ENCODE results near the gene SMTNL1.

Gene SMTNL1, protein sequence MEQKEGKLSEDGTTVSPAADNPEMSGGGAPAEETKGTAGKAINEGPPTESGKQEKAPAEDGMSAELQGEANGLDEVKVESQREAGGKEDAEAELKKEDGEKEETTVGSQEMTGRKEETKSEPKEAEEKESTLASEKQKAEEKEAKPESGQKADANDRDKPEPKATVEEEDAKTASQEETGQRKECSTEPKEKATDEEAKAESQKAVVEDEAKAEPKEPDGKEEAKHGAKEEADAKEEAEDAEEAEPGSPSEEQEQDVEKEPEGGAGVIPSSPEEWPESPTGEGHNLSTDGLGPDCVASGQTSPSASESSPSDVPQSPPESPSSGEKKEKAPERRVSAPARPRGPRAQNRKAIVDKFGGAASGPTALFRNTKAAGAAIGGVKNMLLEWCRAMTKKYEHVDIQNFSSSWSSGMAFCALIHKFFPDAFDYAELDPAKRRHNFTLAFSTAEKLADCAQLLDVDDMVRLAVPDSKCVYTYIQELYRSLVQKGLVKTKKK

GRCh38 chr11:57536947-57537619 is at the start of gene SMTNL1:
Gene SMTNL1, plus strand, starts transcription at chr11:57537595. Its CDS starts 5,048 bp downstream, at chr11:57542643.
- no peak for DNase-seq

DNA sequence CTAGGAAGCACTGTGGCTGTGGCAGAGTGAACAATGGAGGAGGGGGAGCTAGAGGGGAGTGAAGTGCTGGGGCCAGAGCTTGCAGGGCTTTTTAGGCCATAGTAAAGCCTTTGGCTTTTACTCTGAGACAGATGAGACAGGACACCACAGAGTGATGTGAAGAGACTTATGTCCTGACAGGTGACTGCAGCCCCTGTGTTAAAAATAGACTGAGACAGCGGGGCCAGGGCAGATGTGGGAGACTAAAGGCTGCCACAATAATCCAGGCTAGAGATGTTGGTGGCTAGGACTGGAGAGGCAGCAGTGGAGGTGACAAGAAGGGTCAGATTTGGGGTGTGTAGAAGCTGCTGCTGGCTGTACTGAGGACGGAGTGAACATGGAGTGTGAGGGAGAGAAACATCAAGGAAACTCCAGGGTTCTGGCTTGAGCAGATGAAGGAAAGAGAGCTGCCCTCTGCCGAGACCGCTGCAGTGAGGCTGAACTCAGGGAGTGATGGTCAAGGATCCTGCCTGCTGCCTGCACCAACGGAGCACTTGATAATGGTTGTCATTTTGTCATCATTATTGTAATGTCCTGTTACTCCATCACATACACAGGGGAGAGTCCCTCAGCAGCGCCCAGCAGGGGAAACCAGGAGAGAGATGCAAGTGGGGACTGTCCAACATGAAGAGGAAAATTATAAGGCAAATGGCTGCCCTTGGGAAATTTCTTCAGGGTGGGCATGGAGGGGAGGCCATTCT is 49.3 kb upstream of the SMTNL1 start:
- DNase-seq = no peak

GRCh38 chr11:57490456-57491248 is 46.7 kb upstream of the SMTNL1 start:
- DNase-seq = no peak

DNA sequence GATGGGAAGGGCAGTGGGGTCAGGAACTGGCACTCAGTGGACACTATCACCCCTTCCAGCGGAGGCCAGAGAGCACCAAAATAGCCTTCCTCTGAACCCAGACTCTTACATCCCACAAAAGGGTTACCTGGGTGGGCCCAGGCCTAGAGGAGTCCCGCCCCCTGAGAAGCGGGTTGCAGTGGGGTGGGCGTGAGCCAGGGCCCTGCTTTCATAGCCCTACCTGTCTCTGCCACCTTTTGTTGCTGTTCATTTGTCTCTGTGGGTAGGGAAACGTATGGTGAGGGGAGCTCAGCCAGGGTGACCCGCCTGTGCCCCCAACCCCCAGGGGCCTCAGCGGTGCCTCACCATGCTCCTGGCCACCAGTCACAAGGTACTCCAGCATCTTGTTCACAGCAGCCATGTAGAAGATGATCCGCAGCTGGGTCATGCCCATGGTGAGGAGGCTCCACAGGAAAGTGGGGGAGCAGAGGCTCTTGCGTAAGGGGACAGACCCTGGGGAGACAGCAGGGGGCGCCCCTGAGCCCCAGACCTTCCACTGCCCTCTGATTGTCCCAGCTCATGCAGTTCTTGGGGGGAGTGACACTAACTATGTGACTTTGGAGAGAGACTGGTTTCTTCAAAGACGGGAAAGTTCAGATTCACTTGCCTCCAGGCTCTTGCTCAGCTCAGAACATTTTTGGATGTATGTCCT is 45.9 kb upstream of the SMTNL1 start:
- DNase-seq = no peak

DNA sequence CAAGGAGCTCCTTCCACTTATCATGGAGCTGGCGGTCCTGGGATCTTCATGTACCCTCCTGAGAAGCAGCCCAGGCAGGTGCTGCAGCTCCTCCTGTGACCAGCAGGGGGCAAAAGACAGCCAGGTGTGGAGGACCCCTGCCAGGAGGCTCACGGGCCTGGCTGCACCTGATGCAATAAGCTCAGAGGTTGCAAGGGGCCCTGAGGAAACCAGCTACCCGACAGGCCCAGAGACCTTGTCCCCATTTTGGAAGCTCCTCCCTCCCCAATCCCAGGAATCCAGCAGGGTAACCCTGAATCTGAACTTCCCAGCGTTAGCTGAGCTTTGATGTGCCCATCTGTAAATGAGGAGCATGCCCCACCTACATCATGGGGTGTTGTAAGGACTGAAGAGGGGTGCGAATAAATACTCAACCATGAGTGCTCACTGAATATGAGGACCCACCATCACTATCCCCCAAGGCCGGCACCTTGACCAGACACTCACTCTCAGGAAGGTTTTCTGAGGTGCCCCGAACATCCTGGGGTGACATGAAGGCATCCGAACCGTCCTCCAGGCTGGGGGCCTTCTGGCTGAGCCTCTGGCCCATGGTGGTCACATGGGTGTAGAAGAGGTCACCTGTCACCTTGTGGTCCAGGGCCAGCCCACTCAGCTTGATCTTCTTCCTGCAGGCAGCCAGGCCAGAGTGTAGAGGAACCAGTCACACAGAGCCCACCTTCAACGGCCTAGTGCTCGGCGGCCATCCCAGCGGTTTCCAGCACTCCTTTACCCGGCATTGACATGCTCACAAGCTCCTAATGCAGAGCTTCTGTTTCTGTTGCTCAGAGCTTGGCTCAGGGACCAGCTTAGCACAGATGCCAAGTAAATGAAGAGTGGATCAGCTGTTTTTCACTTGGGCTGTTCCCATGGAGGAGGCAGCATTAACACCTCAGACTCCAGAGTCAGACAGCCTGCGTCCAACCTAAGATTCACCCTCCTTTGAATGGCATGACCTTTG is 43.6 kb upstream of the SMTNL1 start:
- DNase-seq = peak; percentile 58

- no peak for DNase-seq
These were observed 41.1 kb upstream of the SMTNL1 start for GRCh38 chr11:57496109-57496820.

DNA sequence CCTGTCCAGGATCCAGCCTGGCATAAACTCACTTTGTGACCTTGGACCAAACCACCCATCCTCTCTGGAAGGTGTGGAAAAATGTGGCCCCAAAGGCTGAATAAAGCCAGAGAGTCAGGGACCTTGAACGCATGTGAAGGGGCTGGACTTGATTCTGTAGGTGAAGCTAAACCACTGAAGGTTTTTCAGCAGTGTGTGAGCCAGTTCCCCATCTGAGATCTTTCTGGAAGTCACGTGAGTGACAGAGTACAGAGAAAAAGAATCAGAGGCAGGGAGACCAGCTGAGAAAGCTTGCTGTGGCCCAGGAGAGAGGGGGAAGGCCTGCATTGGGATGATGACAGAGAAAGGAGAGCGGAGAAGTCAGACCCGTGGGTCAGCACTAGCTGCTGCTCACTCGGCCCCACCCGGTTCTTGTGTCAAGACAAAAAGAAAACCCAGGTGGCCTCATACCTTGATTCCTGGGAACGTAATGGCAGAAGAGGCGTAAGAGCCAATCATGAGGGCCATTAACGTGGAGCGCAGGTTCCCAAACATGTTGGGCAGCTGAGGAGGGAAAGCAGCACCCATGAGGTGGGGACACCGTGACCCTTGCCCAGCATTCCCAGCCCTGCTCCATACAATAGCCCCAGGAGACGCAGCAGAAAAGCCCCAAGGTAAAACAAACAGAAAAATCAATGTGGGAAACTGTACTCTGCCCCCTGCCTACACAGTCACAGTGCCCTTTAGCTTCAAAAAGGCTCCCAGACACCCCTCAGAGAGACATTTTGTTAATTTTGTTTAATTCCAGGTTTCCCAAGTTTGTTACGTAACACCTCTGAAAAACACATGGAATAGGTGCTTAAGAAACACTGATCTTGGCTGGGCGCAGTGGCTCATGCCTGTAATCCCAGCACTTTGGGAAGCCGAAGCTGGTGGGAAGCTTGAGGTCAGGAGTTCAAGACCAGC is 39.8 kb upstream of the SMTNL1 start:
- DNase-seq = no peak

- no peak for DNase-seq
These were observed 38.9 kb upstream of the SMTNL1 start for GRCh38 chr11:57498540-57498939.

- DNase-seq = peak; percentile 88
These were observed 37.9 kb upstream of the SMTNL1 start for GRCh38 chr11:57499413-57499982.

- no peak for DNase-seq
These were observed 37.4 kb upstream of the SMTNL1 start for GRCh38 chr11:57499983-57500461.

GRCh38 chr11:57500515-57500914 is 36.9 kb upstream of the SMTNL1 start:
- DNase-seq = no peak

GRCh38 chr11:57500926-57501325 is 36.5 kb upstream of the SMTNL1 start:
- no peak for DNase-seq

DNA sequence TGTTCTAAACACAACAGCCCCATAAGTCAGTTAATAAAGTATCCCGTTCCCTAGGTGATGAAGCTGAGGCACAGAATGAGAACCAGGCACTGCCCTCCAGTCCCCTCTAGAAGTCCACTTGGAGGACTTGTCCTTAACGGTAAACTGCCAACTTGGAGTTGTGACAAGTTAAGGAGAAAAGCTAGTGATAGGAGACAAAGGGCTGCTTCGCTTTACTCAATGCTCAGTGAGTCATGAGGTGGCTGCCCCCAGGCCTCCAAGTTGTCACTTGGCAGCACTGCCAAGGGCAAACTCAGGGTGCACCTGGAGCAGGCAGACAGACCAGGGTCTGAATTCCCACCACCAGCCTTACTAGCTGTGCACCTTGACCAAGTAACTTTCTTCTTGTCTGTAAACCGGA is 35.4 kb upstream of the SMTNL1 start:
- no peak for DNase-seq

GRCh38 chr11:57502376-57502775 is 35.0 kb upstream of the SMTNL1 start:
- no peak for DNase-seq

- no peak for DNase-seq
These were observed 34.5 kb upstream of the SMTNL1 start for GRCh38 chr11:57502870-57503269.

GRCh38 chr11:57504511-57504910 is 32.9 kb upstream of the SMTNL1 start:
- DNase-seq = no peak

DNA sequence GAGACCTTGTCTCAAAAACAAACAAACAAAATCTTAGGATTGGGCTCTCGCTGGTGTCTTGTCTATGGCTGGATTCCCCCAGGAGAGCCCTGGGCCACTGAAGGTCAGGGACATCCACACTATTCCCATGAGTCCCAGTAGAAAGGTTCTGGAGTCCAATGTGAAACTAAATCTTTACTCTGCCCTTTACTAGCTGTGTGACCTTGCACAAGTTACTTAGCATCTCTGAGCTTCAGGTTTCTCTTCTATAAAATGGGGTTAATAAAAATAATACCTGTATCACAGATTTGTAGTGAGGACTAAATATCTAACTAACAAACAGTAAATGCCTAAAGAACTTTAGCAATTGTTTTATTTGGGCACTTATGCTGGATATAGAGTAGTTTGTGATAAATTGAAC is 30.9 kb upstream of the SMTNL1 start:
- no peak for DNase-seq
